Ectodermal cell (in vitro differentiated cells): ENCODE results near the gene SMURF1.
"Not testable (repeated sequence)": the region's sequence is repeated elsewhere in the genome, so short reads cannot be mapped to it uniquely, and the experiment has no call there.

Experiments used
- H3K27ac ChIP-seq: 2 replicates; pipeline ENCODE4 v1.7.0; 2013; ENCODE audit warnings: mild to moderate bottlenecking, low read depth, low read length; ENCODE audit not compliant: insufficient read depth, poor library complexity, severe bottlenecking
- H3K27me3 ChIP-seq: 2 replicates; pipeline ENCODE4 v1.7.0; 2013; ENCODE audit warnings: mild to moderate bottlenecking, low read length; ENCODE audit not compliant: insufficient read depth, control insufficient read depth, poor library complexity, severe bottlenecking
- H3K36me3 ChIP-seq: one replicate; pipeline ENCODE4 v1.7.0; 2013; ENCODE audit warnings: low read length; ENCODE audit not compliant: control insufficient read depth, insufficient read depth
- H3K4me1 ChIP-seq: one replicate; pipeline ENCODE4 v1.7.0; 2013; ENCODE audit warnings: low read length; ENCODE audit not compliant: control insufficient read depth, insufficient read depth
- H3K4me3 ChIP-seq: 2 replicates; pipeline ENCODE4 v1.7.0; 2013; ENCODE audit warnings: low read depth, low read length, control low read depth; ENCODE audit not compliant: insufficient read depth
- H3K9me3 ChIP-seq: 2 replicates; pipeline ENCODE4 v1.7.0; 2013; ENCODE audit warnings: mild to moderate bottlenecking, low read length, moderate library complexity; ENCODE audit not compliant: control insufficient read depth
- WGBS, 2 experiments: methylation state at CpG; one replicate each; pipeline ENCODE4 v1.1.7; 2013; ENCODE audit warnings: missing lambda C conversion rate in 2 of 2; 5-methylcytosine and 5-hydroxymethylcytosine counted together

The SMURF1 gene

DNA sequence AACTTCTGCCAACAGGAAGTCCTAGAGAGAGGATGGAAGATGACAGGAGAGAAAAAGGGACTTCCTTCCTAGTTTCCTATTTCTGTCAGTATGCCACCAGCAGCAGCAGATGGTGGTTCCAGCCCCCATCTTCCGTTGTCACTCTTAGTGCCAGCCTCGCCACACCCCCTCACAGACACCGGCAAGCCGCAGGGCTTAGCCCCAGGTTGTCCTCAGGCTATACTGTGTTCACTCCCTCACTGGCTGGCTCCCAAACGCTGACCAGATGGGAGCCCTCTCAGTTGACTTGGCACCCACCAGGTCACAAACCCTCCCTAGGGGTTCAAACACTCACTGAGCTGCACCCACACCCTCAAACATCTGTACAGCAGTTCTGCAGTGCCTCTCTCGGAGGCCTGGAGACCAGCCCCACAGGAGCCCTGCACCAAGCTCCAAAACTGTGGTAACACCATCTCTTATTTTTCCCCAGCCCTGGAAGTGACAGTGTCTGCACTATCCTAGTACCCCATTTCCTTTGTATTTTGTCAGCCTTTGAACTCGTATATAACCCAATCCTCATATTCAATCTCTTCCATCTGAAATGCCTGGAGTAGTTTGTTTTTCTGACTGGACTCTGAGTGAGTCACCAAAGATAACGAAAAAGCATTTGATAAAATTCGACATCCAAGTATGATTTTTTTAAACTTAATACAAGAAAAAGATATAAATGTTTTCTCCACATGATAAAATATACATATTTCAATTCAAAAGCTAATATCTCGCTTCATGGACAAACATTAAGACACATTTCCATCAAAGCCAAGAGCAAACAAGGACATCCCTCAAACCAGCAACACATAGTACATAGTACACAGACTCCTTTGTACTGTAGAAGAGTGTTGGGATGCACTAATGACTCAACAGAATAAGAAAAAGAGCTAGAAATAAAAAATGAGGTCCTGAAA is 34.5 kb downstream of the SMURF1 start:
- 88 to 89% methylated on average over 8 to 9 of the region's 10 CpGs for WGBS, 2 experiments

DNA sequence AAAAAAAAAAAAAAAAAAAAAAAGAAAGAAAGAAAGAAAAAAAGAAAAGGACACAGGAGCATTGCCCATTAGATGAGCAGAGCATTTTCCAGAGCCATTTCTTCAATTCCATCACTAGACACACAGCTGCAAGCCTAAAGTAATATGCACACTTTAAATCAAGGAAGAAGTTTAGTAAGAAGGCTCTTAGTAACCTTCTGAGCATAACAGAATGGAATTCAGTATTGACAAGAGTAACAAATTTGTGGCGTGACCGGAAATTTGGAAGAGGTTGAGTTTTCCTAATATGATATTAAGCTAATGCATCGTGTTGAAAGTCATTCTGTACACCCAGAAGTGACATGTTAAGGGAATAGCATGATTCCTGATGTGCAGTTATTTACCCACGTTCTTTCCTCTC is 35.3 kb downstream of the SMURF1 start:
- no peak overlapping the region for H3K4me3 ChIP-seq
- H3K9me3 ChIP-seq = peaks cover 3% of the 10 kb centered on the region
- no peak overlapping the region for H3K27ac ChIP-seq
- no peaks in the 10 kb centered on the region for H3K27me3 ChIP-seq
- peaks cover 2% of the 10 kb centered on the region for H3K4me1 ChIP-seq
- 93 to 97% methylated on average over 4 of the region's 4 CpGs for WGBS, 2 experiments
- no peaks in the 10 kb centered on the region for H3K36me3 ChIP-seq

More for the DNA sequence above, 34.5 kb downstream of the SMURF1 start:
- Histone ChIP-seq H3K4me1 (peaks cover 2% of the 10 kb centered on the region), H3K36me3 (no peaks in the 10 kb centered on the region), H3K9me3 (peaks cover 3% of the 10 kb centered on the region), H3K27me3 (no peaks in the 10 kb centered on the region), H3K4me3 (no peak overlapping the region), H3K27ac (no peak overlapping the region)

DNA sequence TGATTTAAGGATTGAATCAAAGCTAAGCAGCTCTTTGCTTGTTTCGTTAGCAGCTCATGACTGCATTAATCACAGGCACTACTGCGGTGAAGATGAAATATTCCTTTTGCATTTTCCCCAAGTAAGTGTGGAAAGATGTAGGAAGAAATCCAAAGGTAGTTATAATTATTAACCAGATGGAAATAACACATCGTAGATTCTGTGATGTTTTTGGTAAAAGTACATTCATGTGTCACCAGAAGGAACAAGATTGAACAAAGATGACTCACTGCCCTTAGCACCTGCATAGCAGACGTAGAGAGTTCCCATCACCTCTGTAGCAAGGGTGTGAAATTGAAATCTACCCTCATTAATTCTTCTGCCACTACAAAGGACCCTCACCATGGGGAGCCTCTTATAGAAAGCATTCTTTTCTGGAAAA is 37.1 kb downstream of the SMURF1 start:
- Histone ChIP-seq H3K9me3 (no peaks in the 10 kb centered on the region), H3K27ac (no peak overlapping the region), H3K4me1 (peaks cover 2% of the 10 kb centered on the region), H3K4me3 (no peak overlapping the region), H3K27me3 (no peaks in the 10 kb centered on the region), H3K36me3 (no peaks in the 10 kb centered on the region)
- WGBS, 2 experiments = 84 to 91% methylated on average over 4 of the region's 4 CpGs

DNA sequence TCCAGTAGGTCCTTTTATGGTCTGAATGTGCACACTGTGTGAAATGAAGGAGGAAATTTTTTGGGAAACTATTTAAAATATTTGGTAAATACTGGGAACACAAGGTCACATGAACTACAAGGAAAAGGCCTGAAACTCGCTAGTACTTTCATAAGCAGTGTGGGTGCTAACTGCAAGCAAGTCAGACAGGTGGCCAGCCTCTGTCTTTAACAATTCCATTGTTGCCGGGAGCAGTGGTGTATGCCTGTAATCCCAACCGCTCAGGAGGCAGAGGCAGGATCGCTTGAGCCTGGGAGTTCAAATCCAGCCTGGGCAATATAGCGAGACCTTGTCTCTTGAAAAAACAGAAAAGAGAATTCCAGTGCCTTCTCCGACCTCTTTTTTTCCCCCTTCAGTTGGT is 37.5 kb downstream of the SMURF1 start:
- Histone ChIP-seq H3K4me1 (peaks cover 2% of the 10 kb centered on the region), H3K4me3 (no peak overlapping the region), H3K9me3 (no peaks in the 10 kb centered on the region), H3K27me3 (no peaks in the 10 kb centered on the region), H3K36me3 (no peaks in the 10 kb centered on the region), H3K27ac (no peak overlapping the region)
- WGBS, 2 experiments = 67 to 69% methylated on average over 6 of the region's 6 CpGs

DNA sequence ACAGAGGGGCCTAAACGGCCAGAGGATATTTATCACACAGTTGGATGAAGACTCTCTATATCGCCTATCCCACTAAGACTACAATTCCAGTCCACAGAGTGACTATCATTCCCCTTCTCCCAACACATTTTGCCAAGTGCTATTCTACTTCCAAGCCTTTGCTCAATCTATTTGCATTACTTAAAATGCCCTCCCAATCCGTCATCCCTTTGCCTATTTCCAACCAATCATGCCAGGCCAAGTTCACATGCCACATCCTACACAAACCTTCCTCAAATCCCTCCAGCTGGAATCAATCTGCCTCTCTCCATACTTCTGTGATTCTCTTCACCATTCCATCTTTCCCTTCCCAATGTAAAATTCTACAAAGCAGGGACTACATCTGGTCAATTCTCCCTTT is 38.2 kb downstream of the SMURF1 start:
- H3K4me3 ChIP-seq = no peak overlapping the region
- H3K36me3 ChIP-seq = no peaks in the 10 kb centered on the region
- H3K27me3 ChIP-seq = no peaks in the 10 kb centered on the region
- no peaks in the 10 kb centered on the region for H3K9me3 ChIP-seq
- 85 to 86% methylated on average over 3 of the region's 3 CpGs for WGBS, 2 experiments
- no peak overlapping the region for H3K27ac ChIP-seq
- H3K4me1 ChIP-seq = peaks cover 2% of the 10 kb centered on the region

DNA sequence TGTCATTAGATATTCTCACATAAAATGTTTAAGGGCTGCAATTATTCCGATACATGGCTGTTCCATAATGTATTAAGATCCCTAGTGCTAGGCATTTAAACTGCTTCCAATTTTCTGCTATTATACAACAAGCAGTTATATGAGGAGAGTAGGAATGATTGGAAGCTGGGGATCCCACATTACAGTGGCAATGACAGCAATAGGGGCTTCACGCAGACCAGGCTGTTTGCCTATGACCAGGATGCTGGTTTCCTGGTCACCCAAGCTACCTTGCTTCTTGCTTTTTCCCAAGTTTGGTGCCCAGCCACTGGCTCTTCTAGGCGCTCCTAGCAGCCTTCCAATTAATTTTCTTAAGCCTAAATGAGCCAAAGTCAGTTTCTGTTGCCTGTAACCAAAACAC is 39.3 kb downstream of the SMURF1 start:
- 97 to 98% methylated on average over 3 of the region's 3 CpGs for WGBS, 2 experiments
- Histone ChIP-seq H3K27ac (no peak overlapping the region), H3K4me3 (no peak overlapping the region)

DNA sequence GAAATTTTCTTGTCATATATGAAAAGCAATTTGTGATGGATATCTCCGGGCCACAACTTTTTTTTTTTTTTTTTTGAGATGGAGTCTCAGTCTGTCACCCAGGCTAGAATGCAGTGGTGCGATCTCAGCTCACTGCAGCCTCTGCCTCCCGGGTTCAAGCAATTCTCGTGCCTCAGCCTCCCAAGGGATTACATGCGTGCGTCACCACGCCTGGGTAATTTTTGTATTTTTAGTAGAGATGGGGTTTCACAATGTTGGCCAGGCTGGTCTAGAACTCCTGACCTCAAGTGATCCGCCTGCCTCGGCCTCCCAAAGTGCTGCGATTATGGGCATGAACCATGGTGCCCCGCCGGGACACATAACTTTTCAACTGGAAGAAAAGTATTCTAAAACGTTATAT is 40.1 kb downstream of the SMURF1 start:
- H3K4me3 ChIP-seq = not testable (repeated sequence)

More for the DNA sequence above, 39.3 kb downstream of the SMURF1 start:
- Histone ChIP-seq H3K36me3 (no peaks in the 10 kb centered on the region), H3K27me3 (no peaks in the 10 kb centered on the region), H3K9me3 (no peaks in the 10 kb centered on the region), H3K4me1 (peaks cover 2% of the 10 kb centered on the region)

DNA sequence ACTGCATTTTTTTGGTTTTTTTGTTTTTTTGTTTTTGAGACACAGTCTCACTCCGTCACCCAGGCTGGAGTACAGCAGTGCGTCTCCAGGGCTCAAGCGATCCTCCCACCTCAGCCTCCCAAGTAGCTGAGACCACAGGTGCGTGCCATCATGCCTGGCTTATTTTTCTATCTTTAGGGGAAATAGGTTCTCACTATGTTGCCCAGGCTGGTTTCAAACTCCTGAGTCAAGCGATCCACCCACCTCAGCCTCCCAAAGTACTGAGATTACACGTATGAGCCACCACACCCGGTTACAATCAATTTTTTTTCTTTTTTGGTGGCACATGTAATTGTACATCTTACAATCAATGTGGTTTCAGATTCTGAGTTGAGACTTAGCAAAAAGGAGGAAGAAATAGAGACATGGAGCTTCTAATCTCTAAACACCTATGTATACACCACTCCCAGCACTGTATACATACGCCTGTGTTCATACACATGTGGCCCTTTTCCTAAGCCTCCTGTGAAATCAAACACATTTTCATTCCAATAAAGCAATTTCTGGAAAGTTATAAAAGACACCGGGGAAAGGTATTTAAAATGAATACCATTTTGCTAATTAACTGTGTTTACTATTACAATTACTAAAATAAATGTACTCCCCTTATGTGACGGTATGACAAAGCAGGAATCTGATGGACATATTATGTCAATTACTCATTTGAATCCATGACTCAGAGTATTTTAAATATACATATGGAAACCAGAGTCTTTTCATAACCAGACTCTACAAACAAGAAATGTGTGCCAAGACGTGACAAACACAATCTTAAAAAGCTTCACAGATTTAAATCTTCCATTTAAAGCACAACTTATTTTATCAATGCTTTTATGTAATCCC is 40.9 kb downstream of the SMURF1 start:
- Histone ChIP-seq H3K4me1 (peaks cover 2% of the 10 kb centered on the region), H3K27ac (no peak overlapping the region), H3K36me3 (no peaks in the 10 kb centered on the region), H3K4me3 (no peak overlapping the region), H3K27me3 (no peaks in the 10 kb centered on the region), H3K9me3 (no peaks in the 10 kb centered on the region)
- WGBS, 2 experiments = 91 to 96% methylated on average over 9 of the region's 11 CpGs

More for the DNA sequence above, 40.1 kb downstream of the SMURF1 start:
- H3K27me3 ChIP-seq, H3K27ac ChIP-seq, H3K36me3 ChIP-seq, H3K9me3 ChIP-seq, H3K4me1 ChIP-seq: not testable (repeated sequence)
- WGBS, 2 experiments = 96 to 97% methylated on average over 12 of the region's 13 CpGs

GRCh38 chr7:99102361-99102760 is 41.5 kb downstream of the SMURF1 start:
- no peak overlapping the region for H3K27ac ChIP-seq
- no peaks in the 10 kb centered on the region for H3K27me3 ChIP-seq

GRCh38 chr7:99101516-99101915 is 42.4 kb downstream of the SMURF1 start:
- not testable (repeated sequence) for H3K27me3 ChIP-seq, H3K4me1 ChIP-seq, H3K36me3 ChIP-seq, H3K9me3 ChIP-seq, H3K4me3 ChIP-seq, H3K27ac ChIP-seq
- 87 to 89% methylated on average over 13 of the region's 13 CpGs for WGBS, 2 experiments

More at GRCh38 chr7:99102361-99102760, 41.5 kb downstream of the SMURF1 start:
- no CpG with 5 or more reads among the region's 1 CpG for WGBS, 2 experiments
- Histone ChIP-seq H3K36me3 (no peaks in the 10 kb centered on the region), H3K4me3 (no peak overlapping the region), H3K9me3 (no peaks in the 10 kb centered on the region), H3K4me1 (peaks cover 2% of the 10 kb centered on the region)
